GM19193 (cell line): ENCODE measurements around the gene SLC27A5.
A peak's percentile ranks its signal among the peaks of the same experiment; 100 is the strongest.

ENCODE experiments used
- POLR2A ChIP-seq: IDR thresholded peaks from 4 replicates; pipeline ENCODE4 v1.6.1; 2011; ENCODE audit not compliant: insufficient read depth, insufficient read length; ENCODE audit errors: extremely low read depth

The SLC27A5 gene

GRCh38 chr19:58516964-58517833 is 5.4 kb upstream of the SLC27A5 start:
- TF ChIP-seq POLR2A: no peak

DNA sequence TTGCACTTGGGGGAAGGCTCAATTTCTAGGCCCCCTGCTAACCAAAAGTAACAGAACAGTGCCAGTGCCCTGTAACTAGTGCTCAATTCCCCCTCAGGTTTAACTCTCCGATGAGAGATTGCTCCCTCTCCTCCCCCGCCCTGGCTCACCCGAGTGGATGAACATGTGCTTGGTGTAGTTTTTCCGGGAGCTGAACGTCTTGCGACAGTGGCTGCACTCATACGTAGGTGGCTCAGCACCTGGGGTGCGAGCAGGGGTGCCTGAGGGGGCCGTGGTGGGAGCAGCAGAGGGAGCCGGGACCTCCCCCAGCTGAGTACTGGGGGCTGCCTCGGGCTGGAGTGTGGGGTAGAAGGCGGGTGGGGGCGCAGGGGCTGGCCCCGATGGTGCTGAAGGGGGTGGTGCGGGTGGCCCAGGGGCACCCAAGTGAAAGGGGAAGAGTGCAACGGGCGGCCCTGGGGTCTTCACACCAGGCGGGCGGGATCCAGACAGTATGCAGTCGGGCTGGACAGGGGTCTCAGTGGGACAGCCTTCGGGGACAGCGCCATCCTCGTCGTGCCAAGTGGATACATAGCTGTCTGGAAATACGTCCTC is 4.5 kb upstream of the SLC27A5 start:
- TF ChIP-seq POLR2A: no peak

DNA sequence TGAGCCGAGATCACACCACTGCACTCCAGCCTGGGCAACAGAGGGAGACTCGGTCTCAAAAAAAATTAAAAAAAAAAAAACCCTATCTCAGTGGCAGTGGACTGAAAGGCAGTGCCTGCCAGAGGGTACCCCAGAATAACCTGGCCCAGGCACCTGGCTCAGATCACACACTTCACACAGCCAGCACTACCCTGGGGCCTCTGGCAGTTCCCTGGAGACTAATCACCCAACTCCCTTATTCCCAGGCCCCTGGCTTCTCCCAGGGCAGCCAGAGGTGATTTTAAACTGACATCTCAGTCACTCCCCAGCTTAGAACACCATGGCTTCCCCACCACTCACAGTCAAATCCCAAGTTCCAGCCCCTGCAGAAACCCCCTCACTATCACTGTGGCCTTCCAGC is 3.5 kb upstream of the SLC27A5 start:
- TF ChIP-seq POLR2A: no peak

GRCh38 chr19:58514564-58515022 is 2.8 kb upstream of the SLC27A5 start:
- TF ChIP-seq POLR2A: no peak

DNA sequence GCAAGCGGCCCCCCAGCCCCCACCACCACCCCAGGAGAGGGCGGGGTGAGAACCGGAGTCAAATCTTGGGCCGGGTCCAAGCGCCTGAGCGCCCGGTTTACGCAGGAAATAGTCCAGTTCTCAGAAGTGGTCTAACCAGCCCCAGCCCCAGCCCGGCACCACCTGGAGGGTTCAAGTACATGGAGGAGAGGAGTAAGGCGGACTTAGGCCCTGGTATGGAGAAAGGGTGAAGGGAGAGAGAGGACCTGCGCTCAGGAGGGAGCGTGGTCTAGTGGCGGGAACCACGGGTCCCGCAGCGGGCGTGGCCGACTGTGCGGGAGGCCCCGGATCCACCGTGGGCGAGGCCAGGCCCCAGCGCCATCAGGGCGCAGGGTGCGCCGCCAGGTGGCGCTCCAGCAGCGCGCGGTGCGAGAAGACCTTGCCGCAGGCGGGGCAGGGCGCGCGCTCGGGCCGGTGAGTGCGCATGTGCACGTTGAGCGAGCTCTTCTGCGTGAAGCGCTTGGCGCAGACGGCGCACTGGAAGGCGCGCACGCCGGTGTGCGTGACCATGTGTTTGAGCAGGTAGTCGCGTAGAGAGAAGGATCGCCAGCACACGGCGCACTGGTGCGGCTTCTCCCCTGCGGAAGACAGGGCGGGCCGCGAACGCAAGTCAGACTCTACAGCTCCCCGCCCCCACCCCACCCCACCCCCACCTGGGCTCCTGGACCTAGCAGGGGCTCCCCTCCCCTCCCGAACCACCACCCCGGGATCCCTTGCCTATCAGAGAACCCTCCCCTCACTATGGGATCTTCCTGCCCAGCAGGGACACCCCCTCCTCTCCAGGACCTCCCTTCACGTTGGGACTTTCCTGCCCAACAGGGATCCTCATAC is 2.1 kb upstream of the SLC27A5 start:
- TF ChIP-seq POLR2A: peak; percentile 80

DNA sequence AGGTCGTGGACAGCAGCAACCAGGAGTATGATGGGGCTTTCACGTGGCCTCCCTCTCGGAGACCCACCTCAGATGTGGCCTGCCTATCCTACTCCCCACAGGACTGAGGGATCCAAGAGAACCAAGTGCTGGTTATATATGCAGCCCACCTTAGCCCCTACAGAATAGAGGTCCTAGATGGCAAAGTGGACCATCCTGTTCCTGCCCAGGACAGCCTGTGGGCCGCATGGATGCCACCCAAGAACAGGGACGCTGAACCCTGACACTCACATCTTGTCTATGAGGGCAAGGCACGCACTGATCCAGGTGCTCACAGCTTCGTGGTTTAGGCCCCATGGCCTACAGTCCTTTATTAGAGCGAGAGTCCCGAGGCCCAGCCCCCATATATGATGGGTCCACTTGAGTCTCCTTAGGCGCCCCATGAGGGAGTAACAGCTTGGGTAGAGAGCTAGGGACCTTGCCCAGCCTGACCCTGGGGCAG is 1.5 kb upstream of the SLC27A5 start:
- no peak for TF ChIP-seq POLR2A

GRCh38 chr19:58510084-58510862 is 1.5 kb downstream of the SLC27A5 start:
- TF ChIP-seq POLR2A: no peak

DNA sequence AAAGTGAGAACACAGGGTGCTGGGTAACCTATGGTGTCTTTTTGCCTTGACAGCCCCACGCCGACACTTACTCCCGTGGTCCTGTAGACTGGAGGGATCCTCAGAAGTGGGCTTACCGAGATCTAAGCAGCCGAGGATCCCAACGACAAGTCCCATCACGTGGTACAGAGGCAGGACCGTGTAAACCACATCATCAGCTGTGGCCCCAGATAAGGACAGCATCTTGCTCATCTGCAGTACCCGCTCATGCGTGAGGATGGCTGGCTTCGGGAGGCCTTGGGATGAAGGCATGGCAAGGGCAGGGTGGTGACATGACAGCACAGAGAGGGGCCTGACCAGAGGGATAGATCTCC is 2.1 kb downstream of the SLC27A5 start:
- no peak for TF ChIP-seq POLR2A

DNA sequence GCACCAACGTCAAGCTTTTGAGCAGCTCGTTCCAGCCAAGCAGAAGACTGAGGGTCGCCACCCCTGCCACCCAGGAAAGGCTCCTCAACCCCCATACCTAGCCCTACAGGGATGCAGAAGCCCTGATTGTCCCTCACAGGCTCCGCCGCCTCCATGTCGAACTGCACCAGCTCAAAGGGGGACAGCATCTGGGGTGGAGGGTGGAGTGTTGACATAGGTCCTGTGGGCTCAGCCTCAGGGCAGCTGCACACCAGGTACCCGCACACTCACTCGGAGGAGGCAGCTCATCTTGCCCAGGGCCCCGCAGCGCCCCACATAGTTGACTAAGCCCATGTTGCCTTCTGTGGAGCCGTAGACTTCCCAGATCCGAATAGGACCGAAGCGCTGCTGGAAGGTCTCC is 11.6 kb downstream of the SLC27A5 start:
- TF ChIP-seq POLR2A: no peak

DNA sequence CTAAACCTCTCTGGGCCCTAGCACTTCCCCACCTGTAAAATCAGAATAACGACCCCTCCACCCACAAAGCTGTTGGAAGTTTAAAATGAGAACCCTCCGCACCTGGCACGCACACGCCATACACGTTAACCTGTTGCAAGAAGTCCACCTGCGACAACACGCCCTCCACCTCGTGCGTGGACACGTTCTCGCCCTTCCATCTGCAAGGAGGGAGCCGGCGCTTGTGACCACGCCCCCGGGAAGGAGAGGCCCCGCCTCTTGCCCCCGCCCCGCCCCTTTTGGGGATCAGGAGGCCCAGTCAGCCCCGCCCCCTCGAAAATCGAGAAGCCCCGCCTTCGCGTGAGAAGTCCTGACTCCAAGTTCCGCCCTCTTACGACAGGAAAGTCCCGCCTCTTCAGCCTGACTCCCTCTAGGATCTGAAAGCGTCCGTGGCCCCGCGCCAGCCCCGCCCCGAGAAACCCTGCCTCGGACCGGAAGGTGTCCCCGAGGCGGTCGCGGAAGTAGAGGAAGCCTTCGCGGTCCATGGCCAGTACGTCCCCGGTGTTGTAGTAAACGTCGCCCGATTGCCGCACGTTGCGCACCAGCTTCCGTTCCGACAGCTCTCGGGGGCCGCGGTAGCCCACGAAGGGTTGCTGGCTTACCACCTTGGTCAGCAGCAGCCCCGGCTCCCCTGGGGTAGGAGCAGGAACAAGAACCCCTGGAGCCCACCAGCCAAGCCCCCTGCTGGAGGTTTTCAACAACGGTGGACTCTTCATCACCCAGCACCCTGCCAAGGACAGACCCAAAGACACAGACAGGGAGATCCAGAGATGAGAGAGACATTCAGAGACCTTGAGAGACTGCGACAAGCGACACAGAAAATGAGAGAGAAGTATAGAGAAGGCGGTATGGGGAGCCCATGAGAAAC is 12.5 kb downstream of the SLC27A5 start:
- TF ChIP-seq POLR2A: peak; percentile 69

- TF ChIP-seq POLR2A: no peak
Measured at GRCh38 chr19:58498316-58499020, 13.3 kb downstream of the SLC27A5 start.

DNA sequence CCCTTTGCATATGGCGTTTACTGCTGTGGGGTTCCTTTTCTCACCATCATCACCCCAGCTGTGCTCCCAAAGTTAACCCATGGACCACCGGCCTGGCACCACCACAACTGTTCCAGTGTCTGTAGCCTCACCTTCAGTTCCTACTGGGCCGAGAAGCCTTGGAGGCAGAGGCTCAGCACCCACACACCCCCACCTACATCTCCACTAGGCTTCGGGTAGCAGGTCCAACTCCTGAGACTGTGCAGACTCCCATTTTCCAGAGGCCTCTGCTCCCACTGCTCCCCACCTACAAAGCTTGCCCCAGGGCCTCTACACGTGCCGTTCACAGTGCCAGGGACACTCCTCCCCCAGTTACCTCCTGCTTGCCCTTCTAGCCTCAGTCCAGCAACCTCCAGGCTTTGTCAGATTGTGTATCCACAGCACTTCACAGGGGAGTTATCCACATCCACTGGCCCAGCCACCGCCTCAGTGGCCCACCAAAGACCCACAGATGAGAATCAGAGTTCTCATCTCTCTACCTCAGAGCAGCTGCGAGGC is 14.1 kb downstream of the SLC27A5 start:
- no peak for TF ChIP-seq POLR2A

DNA sequence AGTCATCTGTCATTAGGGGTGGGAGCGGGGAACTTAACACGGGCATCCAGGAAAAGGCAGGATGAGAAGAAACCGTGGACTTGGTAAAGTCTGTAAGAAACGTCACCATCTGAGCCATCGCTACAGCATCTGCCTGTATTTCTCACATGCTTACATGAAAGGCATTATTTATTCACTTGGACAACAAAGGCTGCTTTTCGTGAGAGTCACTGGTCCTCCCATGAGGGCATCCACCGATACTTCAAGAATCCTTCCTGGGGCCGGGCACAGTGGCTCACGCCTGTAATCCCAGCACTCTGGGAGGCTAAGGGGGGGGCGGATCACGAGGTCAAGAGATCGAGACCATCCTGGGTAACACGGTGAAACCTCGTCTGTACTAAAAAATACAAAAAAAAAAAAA is 19.5 kb downstream of the SLC27A5 start:
- no peak for TF ChIP-seq POLR2A
